Neuronal stem cell (in vitro differentiated cells): ENCODE data around the gene SLC25A30.

Source experiments
- DNase-seq: peaks from one replicate; pipeline ENCODE4 v3.0.0-alpha.2; 2013; ENCODE audit warnings: low spot score
- H2AFZ ChIP-seq: one replicate; pipeline ENCODE4 v1.6.1; 2013; ENCODE audit warnings: mild to moderate bottlenecking, low read length, inconsistent platforms
- H2AK5ac ChIP-seq: 2 replicates; pipeline ENCODE4 v1.6.1; 2013; ENCODE audit warnings: low read depth, mild to moderate bottlenecking, inconsistent platforms, low read length, moderate library complexity, mixed read lengths
- H2BK120ac ChIP-seq: 2 replicates; pipeline ENCODE4 v1.6.1; 2013; ENCODE audit warnings: low read depth, mild to moderate bottlenecking, inconsistent platforms, low read length, moderate library complexity, mixed read lengths
- H2BK12ac ChIP-seq: one replicate; pipeline ENCODE4 v1.6.1; 2013; ENCODE audit warnings: low read length, inconsistent platforms
- H2BK15ac ChIP-seq: 2 replicates; pipeline ENCODE4 v1.6.1; 2013; ENCODE audit warnings: mild to moderate bottlenecking, low read length, inconsistent platforms, mixed read lengths
- H2BK5ac ChIP-seq: one replicate; pipeline ENCODE4 v1.6.1; 2013; ENCODE audit warnings: inconsistent platforms, mild to moderate bottlenecking, low read length, moderate library complexity
- H3K14ac ChIP-seq: one replicate; pipeline ENCODE4 v1.6.1; 2013; ENCODE audit warnings: low read length, inconsistent platforms
- H3K18ac ChIP-seq: 2 replicates; pipeline ENCODE4 v1.6.1; 2013; ENCODE audit warnings: low read length, inconsistent platforms
- H3K23ac ChIP-seq: 2 replicates; pipeline ENCODE4 v1.6.1; 2013; ENCODE audit warnings: low read depth, mild to moderate bottlenecking, mixed read lengths, low read length, inconsistent platforms; ENCODE audit not compliant: poor library complexity
- H3K27ac ChIP-seq: replicated peaks from 3 replicates; pipeline ENCODE4 v1.5.1; 2013; ENCODE audit warnings: low read length, inconsistent platforms
- H3K27me3 ChIP-seq, 3 experiments: 2 replicates each; pipeline ENCODE4 v1.6.1; 2013; ENCODE audit warnings: low read length in 3 of 3, mild to moderate bottlenecking in 2 of 3, inconsistent platforms in 1 of 3, low read depth in 1 of 3, mixed read lengths in 1 of 3, moderate library complexity in 1 of 3; ENCODE audit not compliant: control insufficient read depth in 3 of 3, insufficient read depth in 3 of 3
- H3K36me3 ChIP-seq, 2 donors: replicated peaks in 1 of 2; 2 replicates each; pipeline ENCODE4 v1.6.1; 2013; ENCODE audit warnings: low read length in 2 of 2; ENCODE audit not compliant: control insufficient read depth in 2 of 2, insufficient read depth in 2 of 2
- H3K4ac ChIP-seq: 2 replicates; pipeline ENCODE4 v1.6.1; 2013; ENCODE audit warnings: inconsistent platforms, mild to moderate bottlenecking, low read length, moderate library complexity
- H3K4me1 ChIP-seq, 2 donors: 1 replicate in 1 of 2; 2 replicates in 1 of 2; pipeline ENCODE4 v1.6.1; 2013; ENCODE audit warnings: low read length in 2 of 2, low read depth in 1 of 2; ENCODE audit not compliant: control insufficient read depth in 2 of 2, insufficient read depth in 1 of 2
- H3K4me2 ChIP-seq: one replicate; pipeline ENCODE4 v1.6.1; 2013; ENCODE audit warnings: mild to moderate bottlenecking, low read length, inconsistent platforms; ENCODE audit not compliant: insufficient read depth, poor library complexity, severe bottlenecking
- H3K4me3 ChIP-seq, 2 donors: 2 replicates each; pipeline ENCODE4 v1.5.1; 2013; ENCODE audit warnings: low read length in 2 of 2, mild to moderate bottlenecking in 2 of 2, inconsistent platforms in 1 of 2, moderate library complexity in 1 of 2
- H3K79me1 ChIP-seq: one replicate; pipeline ENCODE4 v1.6.1; 2013; ENCODE audit warnings: low read depth, mild to moderate bottlenecking, inconsistent platforms, low read length, moderate library complexity
- H3K9ac ChIP-seq: one replicate; pipeline ENCODE4 v1.6.1; 2013; ENCODE audit warnings: mild to moderate bottlenecking, low read depth, low read length, inconsistent platforms; ENCODE audit not compliant: poor library complexity
- H3K9me3 ChIP-seq, 2 donors: replicated peaks in 1 of 2; 2 replicates each; pipeline versions ENCODE3 to v1.6.1; 2013; ENCODE audit warnings: low read length in 2 of 2, mild to moderate bottlenecking in 2 of 2, inconsistent platforms in 1 of 2, low read depth in 1 of 2, mixed read lengths in 1 of 2, moderate library complexity in 1 of 2; ENCODE audit not compliant: control insufficient read depth in 2 of 2, insufficient read depth in 1 of 2
- H4K8ac ChIP-seq: one replicate; pipeline ENCODE4 v1.6.1; 2013; ENCODE audit warnings: low read depth, mild to moderate bottlenecking, inconsistent platforms, low read length, moderate library complexity
- H4K91ac ChIP-seq: one replicate; pipeline ENCODE4 v1.6.1; 2013; ENCODE audit warnings: low read length, low read depth, mild to moderate bottlenecking, inconsistent platforms; ENCODE audit not compliant: poor library complexity
- WGBS, 2 donors: extraction: QIAGEN DNeasy Blood & Tissue Kit; methylation state at CpG; one replicate each; pipeline ENCODE4 v1.1.7; 2013; ENCODE audit warnings: missing lambda C conversion rate in 2 of 2, mixed read lengths in 1 of 2; ENCODE audit not compliant: insufficient read length in 2 of 2, insufficient replicate concordance in 1 of 2; ENCODE audit errors: extremely low coverage in 2 of 2; 5-methylcytosine and 5-hydroxymethylcytosine counted together

Gene SLC25A30

GRCh38 chr13:45365558-45365885 is 52.7 kb downstream of the SLC25A30 start:
- peaks cover 5 to 56% of the 10 kb centered on the region in 2 donors for H3K36me3 ChIP-seq
- no peaks in the 10 kb centered on the region for H3K4me1 ChIP-seq
- H3K9ac ChIP-seq: no peak overlapping the region
- H2BK5ac ChIP-seq: no peak overlapping the region
- no peak overlapping the region for H2BK12ac ChIP-seq
- H2BK120ac ChIP-seq: no peak overlapping the region
- H3K27me3 ChIP-seq: no peaks in the 10 kb centered on the region
- no peak overlapping the region for H3K4me2 ChIP-seq
- no peak overlapping the region for H3K4me3 ChIP-seq
- H2AK5ac ChIP-seq: no peak overlapping the region
- H2BK15ac ChIP-seq: no peak overlapping the region
- H3K23ac ChIP-seq: no peak overlapping the region
- no peak overlapping the region for H3K27ac ChIP-seq
- H3K79me1 ChIP-seq: no peaks in the 10 kb centered on the region
- no peak overlapping the region for H2AFZ ChIP-seq
- no peak for DNase-seq
- WGBS, 2 donors: no CpG with 5 or more reads among the region's 4 CpGs
- H4K8ac ChIP-seq: no peak overlapping the region
- no peak overlapping the region for H3K4ac ChIP-seq
- H3K9me3 ChIP-seq: peaks cover 4 to 29% of the 10 kb centered on the region in 2 donors
- H3K18ac ChIP-seq: no peak overlapping the region
- H4K91ac ChIP-seq: no peak overlapping the region
- no peak overlapping the region for H3K14ac ChIP-seq

- no peaks in the 10 kb centered on the region for H3K4me1 ChIP-seq
- H4K8ac ChIP-seq: peak overlapping the region; percentile 43
- H2AFZ ChIP-seq: no peak overlapping the region
- no peak overlapping the region for H3K23ac ChIP-seq
- H3K4ac ChIP-seq: no peak overlapping the region
- H3K36me3 ChIP-seq: peaks cover 5 to 57% of the 10 kb centered on the region in 2 donors
- no peak overlapping the region for H3K18ac ChIP-seq
- H3K14ac ChIP-seq: no peak overlapping the region
- no peaks in the 10 kb centered on the region for H3K27me3 ChIP-seq
- H4K91ac ChIP-seq: no peak overlapping the region
- no peak overlapping the region for H3K27ac ChIP-seq
- no peak overlapping the region for H3K4me3 ChIP-seq
- no peak for DNase-seq
- no peak overlapping the region for H3K9ac ChIP-seq
- H3K9me3 ChIP-seq: peaks cover 4 to 27% of the 10 kb centered on the region in 2 donors
- H2BK120ac ChIP-seq: no peak overlapping the region
- no CpG with 5 or more reads among the region's 10 CpGs for WGBS, 2 donors
- no peak overlapping the region for H3K4me2 ChIP-seq
- H2AK5ac ChIP-seq: no peak overlapping the region
- H3K79me1 ChIP-seq: no peaks in the 10 kb centered on the region
- no peak overlapping the region for H2BK12ac ChIP-seq
- no peak overlapping the region for H2BK5ac ChIP-seq
- no peak overlapping the region for H2BK15ac ChIP-seq
Measured at GRCh38 chr13:45364876-45365557, 53.2 kb downstream of the SLC25A30 start.

GRCh38 chr13:45362939-45363338 is 55.2 kb downstream of the SLC25A30 start:
- Histone ChIP-seq H3K23ac (no peak overlapping the region), H3K9me3 (peaks cover 4 to 24% of the 10 kb centered on the region in 2 donors), H3K18ac (no peak overlapping the region), H4K91ac (no peak overlapping the region), H3K36me3 (peaks cover 9 to 63% of the 10 kb centered on the region in 2 donors), H3K4ac (no peak overlapping the region), H3K4me3 (no peak overlapping the region), H2AFZ (no peak overlapping the region), H3K27me3 (no peaks in the 10 kb centered on the region), H4K8ac (no peak overlapping the region), H2AK5ac (no peak overlapping the region), H3K4me2 (no peak overlapping the region), H3K4me1 (no peaks in the 10 kb centered on the region), H3K9ac (no peak overlapping the region), H2BK12ac (no peak overlapping the region), H2BK120ac (no peak overlapping the region), H2BK5ac (no peak overlapping the region), H3K79me1 (no peaks in the 10 kb centered on the region), H3K27ac (no peak overlapping the region), H2BK15ac (no peak overlapping the region), H3K14ac (no peak overlapping the region)
- no peak for DNase-seq
- WGBS, 2 donors: no CpG with 5 or more reads among the region's 2 CpGs

- Histone ChIP-seq H2BK5ac (no peak overlapping the region), H3K27ac (no peak overlapping the region), H2AK5ac (no peak overlapping the region), H2BK15ac (no peak overlapping the region), H2BK12ac (no peak overlapping the region), H3K79me1 (no peaks in the 10 kb centered on the region), H3K4me3 (no peak overlapping the region), H3K36me3 (peaks cover 11 to 71% of the 10 kb centered on the region in 2 donors), H3K4me2 (no peak overlapping the region), H3K4me1 (no peaks in the 10 kb centered on the region), H3K27me3 (no peaks in the 10 kb centered on the region), H3K4ac (no peak overlapping the region), H3K14ac (no peak overlapping the region), H2BK120ac (no peak overlapping the region), H4K8ac (no peak overlapping the region), H3K18ac (no peak overlapping the region), H4K91ac (no peak overlapping the region), H3K9me3 (peaks cover 4 to 24% of the 10 kb centered on the region in 2 donors), H2AFZ (no peak overlapping the region), H3K23ac (no peak overlapping the region), H3K9ac (no peak overlapping the region)
- WGBS, 2 donors: no CpG with 5 or more reads among the region's 14 CpGs
- DNase-seq: no peak
Measured at GRCh38 chr13:45361596-45362206, 56.5 kb downstream of the SLC25A30 start.
